NCI-H345 treated with DMSO at 0.1 percent for 48 hours (cell line): ENCODE measurements around the gene ZFP64.

Source experiments
- DNase-seq: peaks from one replicate; lab custom pipeline; 2025; ENCODE audit not compliant: unreplicated experiment; lab: John Stamatoyannopoulos, UW

The ZFP64 gene

DNA sequence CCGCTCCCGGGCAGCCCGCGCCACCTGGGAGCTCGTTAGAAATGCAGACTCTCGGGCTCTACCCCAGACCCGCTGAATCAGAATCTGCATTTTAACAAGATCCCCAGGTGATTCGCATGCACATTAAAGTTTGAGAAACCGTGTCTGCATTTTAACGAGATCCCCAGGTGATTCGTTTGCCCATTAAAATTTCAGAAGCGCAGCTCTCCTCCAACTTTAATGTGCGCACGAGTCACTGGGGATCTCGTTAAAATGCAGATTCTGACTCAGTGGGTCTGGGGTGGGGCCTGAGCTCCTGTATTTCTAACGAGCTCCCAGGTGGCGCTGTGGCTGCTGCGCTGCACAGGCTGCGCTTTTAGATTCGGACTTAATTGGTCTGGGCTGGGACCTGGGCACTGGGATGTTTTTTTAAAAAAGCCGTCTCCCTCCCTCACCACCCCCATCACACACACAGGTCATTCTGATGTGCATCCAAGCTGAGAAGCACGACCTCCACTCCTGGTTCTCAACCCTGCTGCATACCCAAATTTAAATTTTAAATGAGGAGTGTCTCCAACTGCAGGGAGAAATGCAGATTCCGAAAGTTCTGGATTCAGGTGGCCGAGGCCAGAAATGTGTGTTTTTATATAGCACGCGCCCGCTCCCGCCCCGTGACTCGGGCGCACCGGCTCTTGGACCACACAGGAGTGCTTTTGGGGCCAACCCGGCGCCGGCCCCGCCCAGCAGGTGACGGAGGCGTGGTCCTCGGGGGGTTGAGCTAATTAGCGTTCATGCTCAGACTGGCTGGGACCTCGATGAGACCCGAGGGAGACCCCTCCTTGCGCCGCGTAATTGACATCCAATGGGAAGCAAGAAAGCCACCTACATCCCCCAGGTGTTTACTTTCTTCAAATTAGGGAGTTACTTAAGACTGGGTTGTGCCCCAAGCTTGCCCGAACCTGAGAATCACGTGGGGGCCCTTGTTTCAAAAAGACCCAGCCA lies 85.8 kb downstream of the ZFP64 start:
- DNase-seq: no peak

DNA sequence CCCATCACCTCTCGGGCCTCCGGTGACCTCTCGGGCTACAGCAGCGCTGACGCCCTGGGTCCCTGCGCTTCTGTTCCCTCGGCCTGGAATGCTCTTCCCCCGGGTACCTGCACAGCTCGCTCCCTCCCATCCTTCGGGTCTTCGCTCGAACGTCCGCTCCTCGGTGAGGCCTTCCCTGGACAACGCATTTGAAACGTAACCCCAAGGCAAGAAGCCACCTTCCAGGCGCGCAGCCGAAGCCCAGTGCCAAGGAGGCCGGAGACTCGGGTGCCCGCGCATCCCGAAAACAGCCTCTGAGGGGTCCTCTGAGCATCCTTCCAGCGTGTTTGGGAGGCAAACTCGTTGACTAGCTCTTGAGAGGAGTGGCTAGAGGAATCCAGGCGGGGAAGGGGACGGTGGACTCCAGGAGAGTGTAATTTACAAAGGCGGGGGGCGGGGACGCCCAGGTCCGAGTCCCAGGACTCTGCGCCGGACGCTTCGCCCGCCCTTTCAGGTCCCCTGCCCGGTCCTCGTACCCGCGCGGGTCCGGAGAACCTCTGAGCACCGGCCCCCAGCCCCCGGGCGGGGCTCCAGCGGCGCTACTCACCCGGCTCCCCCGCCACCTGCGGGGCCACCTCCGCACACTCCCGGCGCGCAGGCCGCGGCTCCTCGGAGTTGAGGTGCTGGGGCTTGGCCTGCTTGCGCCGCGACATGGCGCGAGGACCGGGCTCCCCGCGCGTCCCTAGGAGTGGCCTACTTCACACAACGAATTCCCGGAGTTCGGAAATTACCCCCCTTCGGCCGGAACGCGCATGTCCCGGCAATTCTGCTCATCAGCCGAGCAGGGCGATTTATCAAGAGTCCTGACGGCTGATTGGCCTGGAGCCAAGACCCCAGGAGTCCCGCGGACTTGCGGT lies 86.8 kb downstream of the ZFP64 start:
- DNase-seq: no peak

DNA sequence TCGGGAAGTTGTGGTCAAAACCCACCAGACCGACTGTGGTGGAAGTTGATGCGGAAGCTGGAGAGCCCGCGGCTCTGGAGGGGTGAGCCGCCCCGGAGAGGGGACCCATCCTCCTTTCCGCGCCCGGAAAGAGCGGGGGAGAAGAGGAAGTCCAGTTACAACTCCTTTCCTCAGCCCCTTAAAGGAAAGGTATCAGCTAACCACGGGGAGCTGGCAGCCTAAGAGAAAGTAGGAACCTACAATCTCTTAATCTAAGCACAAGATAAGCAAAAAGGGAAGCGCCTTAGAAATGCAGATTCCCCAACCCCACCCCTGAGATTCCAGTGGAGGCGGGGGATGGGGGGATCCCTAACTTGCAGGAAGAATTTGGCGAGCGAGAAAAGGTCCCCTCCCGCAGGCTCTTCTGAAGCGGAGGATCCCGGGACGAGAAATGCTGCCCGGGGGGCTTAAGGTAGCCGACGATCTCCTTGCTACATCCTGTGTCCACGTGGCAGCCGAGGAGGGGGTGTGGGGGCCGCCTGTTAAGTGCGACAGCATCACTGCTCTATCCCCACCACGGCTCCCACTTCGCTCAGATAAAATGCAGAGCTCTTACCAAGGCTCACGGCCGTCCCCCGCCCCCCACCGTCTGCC lies 87.5 kb downstream of the ZFP64 start:
- no peak for DNase-seq

DNA sequence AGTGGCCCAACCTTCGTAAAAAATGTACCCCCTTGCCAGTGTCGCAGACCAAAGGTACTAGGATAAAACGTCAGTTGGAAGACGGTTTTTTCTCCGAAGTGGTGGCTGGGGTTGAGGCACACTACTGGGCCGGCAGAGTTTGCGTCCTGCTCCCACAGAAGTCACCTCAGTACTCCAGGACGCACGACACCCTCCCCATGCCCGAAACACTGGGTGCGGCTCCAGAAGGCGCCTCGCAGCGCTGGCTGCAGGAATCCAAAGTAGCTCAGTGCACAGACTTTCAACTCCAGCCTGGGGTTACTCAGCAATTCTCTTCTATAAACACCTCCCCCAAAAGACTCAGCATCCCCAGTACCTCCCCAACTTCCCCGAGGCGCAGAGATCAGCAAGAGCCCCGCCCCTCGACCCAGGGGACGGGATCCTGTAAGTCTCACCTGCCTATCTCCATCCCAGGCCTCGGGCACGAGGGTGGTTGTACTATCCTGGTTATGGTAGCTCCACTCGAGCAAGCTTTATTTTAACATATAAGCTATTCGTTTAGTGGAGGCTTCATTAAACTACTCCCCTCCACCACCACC lies 88.2 kb downstream of the ZFP64 start:
- no peak for DNase-seq

DNA sequence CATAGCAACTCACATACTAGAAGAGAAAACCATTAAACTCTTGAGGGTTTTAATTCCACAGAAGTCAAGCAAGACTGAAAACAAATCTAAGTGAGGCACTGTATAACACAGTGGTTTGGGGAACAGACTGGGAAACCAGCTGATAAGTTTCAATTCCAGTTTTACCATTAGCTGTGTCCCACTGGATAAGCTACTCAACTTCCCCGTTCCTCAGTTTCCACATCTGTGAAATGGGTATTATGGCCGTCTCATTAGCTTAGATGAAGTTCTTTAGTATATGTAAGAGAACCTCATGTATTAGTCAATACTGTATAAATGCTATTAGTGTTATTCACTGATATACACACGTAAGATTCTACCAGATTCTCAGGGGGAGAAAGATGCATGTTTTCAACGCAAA lies 89.0 kb downstream of the ZFP64 start:
- DNase-seq: no peak

DNA sequence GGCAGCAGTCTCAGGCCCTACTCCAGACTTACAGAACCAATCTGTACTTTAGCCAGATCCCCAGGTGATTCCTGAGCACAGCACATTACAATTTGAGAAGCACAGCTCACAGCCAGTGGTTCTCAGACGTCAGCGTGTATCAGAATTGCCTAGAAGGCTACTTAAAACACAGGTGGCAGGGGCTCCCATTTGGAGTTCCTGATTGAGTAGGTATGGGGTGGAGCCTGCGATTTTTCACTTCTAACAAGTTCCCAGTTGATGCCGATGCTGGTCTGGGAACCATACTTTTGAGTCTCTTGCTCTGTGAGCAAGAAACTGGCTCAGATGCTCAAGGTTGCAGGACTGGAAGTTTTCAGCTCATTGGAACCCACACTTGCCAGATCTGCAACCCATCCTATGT lies 89.5 kb downstream of the ZFP64 start:
- no peak for DNase-seq
